Heart left ventricle (tissue), 13 donors: ENCODE measurements around the gene IGSF8.
A peak's percentile ranks its signal among the peaks of the same experiment; 100 is the strongest.

Experiments used
- CTCF ChIP-seq, 12 donors: fragments of 200-600 bp; sonication (generic) in 4 of 12; IDR thresholded peaks; one replicate each; pipeline versions ENCODE4 v1.5.0 to v1.8.0; 2018 to 2022; ENCODE audit warnings: antibody characterized with exemption in 12 of 12, mild to moderate bottlenecking in 5 of 12
- POLR2A ChIP-seq, 2 donors: fragments of 450-650 bp; IDR thresholded peaks; one replicate each; pipeline ENCODE4 v1.6.1; 2017; ENCODE audit warnings: antibody characterized with exemption in 2 of 2, mild to moderate bottlenecking in 2 of 2, moderate library complexity in 2 of 2
- donor health status: ischemic (EF 13 %, LVEDD 7.1; RV severe dilation, severe dysfunction).
- donor health status: DM: no; HTN: yes; CAD: no.
- donor health status: DM: no; HTN: no; CAD: no.
- donor health status: ischemic (EF 25% LVEDD 6.9; RV normal size, moderate dysfunction).
- donor health status: ischemic (EF 25% LVEDD 5.7; RV mildly dilated, moderate dysfunction).
- donor health status: ischemic (EF 35%, LVEDD 5.7; RV mildly dilated, moderate dysfunction).
- donor health status: nonischemic (EF 11% LVEDD 7.7; RV severe dilation, severe dysfunction).
- donor health status: DM: yes; HTN: yes; CAD: no.
- donor health status: PGD.
- donor health status: ischemic (EF 29% LVEDD 5.4; RV normal size, mild dysfunction).
- donor health status: nonischemic (EF 23%, LVEDD 6.1; RV moderate dilation, normal function).

GRCh38 chr1:160046494-160047110 lies 51.8 kb downstream of the IGSF8 start:
- TF ChIP-seq CTCF (IDR thresholded peaks at IDR 0.05) (peak; percentile 42 to 70 (median 58)), POLR2A (IDR thresholded peaks at IDR 0.05) (no peak)
